ENCODE results near the gene SPDYE18.
"Not testable (repeated sequence)": the region's sequence is repeated elsewhere in the genome, so short reads cannot be mapped to it uniquely, and the experiment has no call there.

SPDYE18 gene

GRCh38 chr7:77006127-77007110 lies 55.9 kb downstream of the SPDYE18 start:
- H3K4me3 ChIP-seq (ENCODE audit: low read depth, low read length): not testable (repeated sequence)

- not testable (repeated sequence) for H3K4me3 ChIP-seq (ENCODE audit: low read depth, low read length)
These were observed 56.8 kb downstream of the SPDYE18 start for GRCh38 chr7:77005461-77006057.

- not testable (repeated sequence) for H3K4me3 ChIP-seq (ENCODE audit: low read depth, low read length)
These were observed 58.2 kb downstream of the SPDYE18 start for GRCh38 chr7:77004151-77004550.

- not testable (repeated sequence) for H3K4me3 ChIP-seq (ENCODE audit: low read depth, low read length)
These were observed 59.1 kb downstream of the SPDYE18 start for GRCh38 chr7:77003241-77003640.

GRCh38 chr7:77002678-77003233 lies 59.6 kb downstream of the SPDYE18 start:
- H3K4me3 ChIP-seq (ENCODE audit: low read depth, low read length): not testable (repeated sequence)

- not testable (repeated sequence) for H3K4me3 ChIP-seq (ENCODE audit: low read depth, low read length)
These were observed 60.3 kb downstream of the SPDYE18 start for GRCh38 chr7:77002104-77002503.

Data from WI38 (cell line).